Gastroesophageal sphincter (tissue), 3 donors: ENCODE results near the gene DCLK1.

Source experiments
- CTCF ChIP-seq, 4 experiments: fragments of 200-600 bp in 2 of 4; fragments of 450-650 bp in 2 of 4; sonication (generic) in 1 of 4; IDR thresholded peaks; one replicate each; pipeline ENCODE4 v1.5.1; 2017 to 2019; ENCODE audit warnings: antibody characterized with exemption in 4 of 4, mild to moderate bottlenecking in 2 of 4, moderate library complexity in 2 of 4
- EP300 ChIP-seq: sonication (generic); formaldehyde crosslinking; IDR thresholded peaks from one replicate; pipeline ENCODE4 v1.6.1; 2017; ENCODE audit warnings: antibody characterized with exemption, mild to moderate bottlenecking
- POLR2A ChIP-seq, 2 donors: fragments of 450-650 bp; IDR thresholded peaks; one replicate each; pipeline ENCODE4 v1.6.1; 2017; ENCODE audit warnings: antibody characterized with exemption in 2 of 2, mild to moderate bottlenecking in 2 of 2, moderate library complexity in 1 of 2

DNA sequence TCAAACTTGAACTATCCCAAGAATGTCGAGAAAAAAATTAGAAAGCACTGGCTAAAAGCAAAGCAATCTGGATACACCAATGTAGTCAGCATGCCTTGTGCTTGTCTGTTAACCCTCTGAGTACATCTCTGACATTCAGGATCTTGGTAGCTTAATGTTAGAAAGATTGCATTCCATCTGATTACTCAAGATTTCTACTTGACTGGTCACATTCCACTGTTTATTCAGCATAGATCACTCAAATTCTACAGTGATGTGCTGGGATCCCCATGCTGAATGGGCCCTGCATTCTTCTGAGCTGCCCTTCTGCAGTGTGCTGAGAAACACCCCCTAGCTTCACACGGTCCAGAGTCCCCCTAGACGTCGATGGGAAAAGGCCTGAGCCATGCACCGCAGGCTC lies 359.3 kb downstream of the DCLK1 start:
- TF ChIP-seq CTCF (IDR thresholded peaks at IDR 0.05) (no peak), EP300 (no peak), POLR2A (IDR thresholded peaks at IDR 0.05) (no peak)
